Parathyroid adenoma (tissue), 2 donors: ENCODE measurements around the gene KCNE4.

Experiments used
- H2AFZ ChIP-seq: fragments of 300-600 bp; sonication (generic); one replicate; pipeline ENCODE4 v1.7.0; 2017; ENCODE audit warnings: antibody characterized with exemption, mild to moderate bottlenecking
- H3K27ac ChIP-seq: fragments of 300-600 bp; sonication (generic); one replicate; pipeline ENCODE4 v1.7.0; 2017
- H3K27me3 ChIP-seq: fragments of 300-600 bp; sonication (generic); one replicate; pipeline ENCODE4 v1.7.0; 2017; ENCODE audit warnings: low read length; ENCODE audit not compliant: control insufficient read depth, insufficient read depth
- H3K36me3 ChIP-seq: fragments of 300-600 bp; sonication (generic); one replicate; pipeline ENCODE4 v1.7.0; 2017; ENCODE audit warnings: low read length; ENCODE audit not compliant: control insufficient read depth, insufficient read depth
- H3K4me1 ChIP-seq: fragments of 300-600 bp; sonication (generic); one replicate; pipeline ENCODE4 v1.7.0; 2017; ENCODE audit warnings: control low read depth
- H3K4me2 ChIP-seq: fragments of 300-600 bp; sonication (generic); one replicate; pipeline ENCODE4 v1.7.0; 2017; ENCODE audit warnings: low read length
- H3K4me3 ChIP-seq: fragments of 300-600 bp; sonication (generic); one replicate; pipeline ENCODE4 v1.7.0; 2017; ENCODE audit warnings: low read depth, low read length
- H3K79me2 ChIP-seq: fragments of 300-600 bp; sonication (generic); one replicate; pipeline ENCODE4 v1.7.0; 2017; ENCODE audit warnings: control low read depth
- H3K9ac ChIP-seq: fragments of 300-600 bp; sonication (generic); one replicate; pipeline ENCODE4 v1.7.0; 2017; ENCODE audit warnings: mild to moderate bottlenecking
- H3K9me3 ChIP-seq: fragments of 300-600 bp; sonication (generic); one replicate; pipeline ENCODE4 v1.7.0; 2017; ENCODE audit warnings: low read length; ENCODE audit not compliant: control insufficient read depth
- CTCF ChIP-seq: fragments of 300-600 bp; sonication (generic); IDR thresholded peaks from one replicate; pipeline ENCODE4 v1.7.0; 2017; ENCODE audit warnings: antibody characterized with exemption, mild to moderate bottlenecking
- donor health status: primary hyperparathyroidism.

Gene KCNE4

GRCh38 chr2:223052548-223053483 is 826 bp downstream of the KCNE4 start:
- Histone ChIP-seq H2AFZ (no peak overlapping the region), H3K4me1 (no peaks in the 10 kb centered on the region), H3K27ac (peak overlapping the region; percentile 54), H3K4me3 (peak overlapping the region; percentile 35), H3K27me3 (no peaks in the 10 kb centered on the region), H3K79me2 (no peaks in the 10 kb centered on the region), H3K9me3 (no peaks in the 10 kb centered on the region), H3K9ac (no peak overlapping the region), H3K36me3 (no peaks in the 10 kb centered on the region), H3K4me2 (peak overlapping the region; percentile 47)
- TF ChIP-seq CTCF: no peak

DNA sequence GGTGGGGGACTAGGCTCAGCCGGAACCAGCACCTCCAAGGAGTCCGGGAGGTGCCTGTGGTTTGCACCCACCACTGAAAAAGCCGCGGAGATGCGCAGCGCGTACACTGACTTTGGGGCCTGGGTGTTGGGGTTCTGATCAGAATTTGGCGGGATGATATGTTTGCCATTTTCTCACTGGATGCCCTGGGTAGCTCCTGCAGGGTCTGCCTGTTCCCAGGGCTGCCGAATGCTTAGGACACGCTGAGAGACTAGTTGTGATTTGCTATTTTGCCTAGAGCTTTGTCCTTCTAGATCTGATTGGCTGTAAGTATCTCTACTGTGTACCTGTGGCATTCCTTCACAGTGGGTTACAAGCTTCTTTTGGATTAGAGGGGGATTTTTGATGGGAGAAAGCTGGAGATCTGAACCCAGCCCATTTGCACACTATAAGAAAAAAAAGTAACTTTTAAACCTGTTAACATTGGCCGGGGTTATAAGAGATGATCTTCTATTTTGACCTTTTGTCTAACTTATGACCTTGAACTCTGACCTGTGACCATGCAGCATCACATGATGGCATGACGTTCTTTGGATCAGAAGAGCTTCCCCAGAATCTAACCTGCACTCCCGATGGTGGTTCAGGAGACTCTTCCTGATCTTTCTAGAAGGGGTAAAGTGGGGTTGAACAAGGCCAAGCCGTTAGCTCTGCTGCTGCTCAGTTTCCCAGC is 1.6 kb downstream of the KCNE4 start:
- H3K4me1 ChIP-seq: no peaks in the 10 kb centered on the region
- peak overlapping the region; percentile 7 for H3K4me3 ChIP-seq
- H3K4me2 ChIP-seq: peak overlapping the region; percentile 47
- H3K9ac ChIP-seq: no peak overlapping the region
- no peaks in the 10 kb centered on the region for H3K27me3 ChIP-seq
- peak overlapping the region; percentile 54 for H3K27ac ChIP-seq
- no peaks in the 10 kb centered on the region for H3K79me2 ChIP-seq
- H2AFZ ChIP-seq: no peak overlapping the region
- no peak for TF ChIP-seq CTCF
- H3K36me3 ChIP-seq: no peaks in the 10 kb centered on the region
- H3K9me3 ChIP-seq: no peaks in the 10 kb centered on the region

DNA sequence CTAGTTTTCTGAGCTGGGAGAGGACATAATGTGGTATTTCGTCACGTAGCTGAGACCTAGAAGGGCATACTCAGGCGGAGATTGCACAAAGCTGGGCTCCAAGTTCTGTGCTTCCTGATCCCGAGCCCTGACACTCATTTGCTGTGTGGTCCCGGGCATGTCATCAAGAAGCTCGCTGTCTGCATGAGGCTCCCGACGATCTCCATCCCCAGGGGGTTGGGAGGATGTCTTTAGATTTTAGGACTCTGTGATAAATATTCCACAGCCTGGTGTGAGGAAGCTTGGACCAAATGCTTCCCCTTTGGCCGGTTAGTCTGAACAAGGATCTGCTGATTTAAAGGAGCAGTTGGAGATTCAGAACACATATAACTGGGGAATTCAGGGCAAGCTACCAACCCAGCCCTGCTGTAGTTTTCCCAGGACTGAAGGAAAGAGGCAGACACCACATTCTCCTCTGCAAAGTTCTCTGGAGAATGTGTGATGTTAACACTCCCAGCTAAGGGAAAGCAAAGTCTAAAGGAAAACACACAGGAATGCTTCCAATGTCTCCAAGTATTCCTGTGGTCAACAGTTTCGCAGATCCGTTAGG is 2.3 kb downstream of the KCNE4 start:
- Histone ChIP-seq H3K79me2 (no peaks in the 10 kb centered on the region), H3K9me3 (no peaks in the 10 kb centered on the region), H3K27ac (peak overlapping the region; percentile 54), H3K4me3 (no peak overlapping the region), H3K4me2 (no peak overlapping the region), H3K36me3 (no peaks in the 10 kb centered on the region), H3K4me1 (no peaks in the 10 kb centered on the region), H3K9ac (no peak overlapping the region), H3K27me3 (no peaks in the 10 kb centered on the region), H2AFZ (no peak overlapping the region)
- no peak for TF ChIP-seq CTCF

DNA sequence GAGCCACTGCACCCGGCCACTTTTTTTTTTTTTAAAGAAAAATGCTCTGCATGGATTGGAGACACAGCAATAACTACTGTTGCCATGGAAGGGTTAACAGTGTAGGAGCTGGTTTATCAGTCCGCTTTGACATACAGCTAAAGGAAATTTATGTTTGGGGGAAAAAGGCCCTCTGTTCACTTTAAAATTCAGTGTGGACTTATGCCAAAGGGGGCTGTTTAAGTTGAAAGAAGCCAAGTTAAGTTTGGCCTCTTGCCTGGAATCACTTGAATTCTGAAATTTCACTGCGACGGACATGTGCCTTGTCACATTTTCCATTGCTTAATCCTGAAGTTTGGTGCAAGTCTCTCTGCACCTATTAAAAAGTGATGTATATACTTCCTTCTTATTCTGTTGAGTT is 3.1 kb downstream of the KCNE4 start:
- no peak for TF ChIP-seq CTCF

More for the DNA sequence above, 3.1 kb downstream of the KCNE4 start:
- Histone ChIP-seq H3K4me1 (no peaks in the 10 kb centered on the region), H3K9ac (no peak overlapping the region), H3K79me2 (no peaks in the 10 kb centered on the region), H3K4me3 (no peak overlapping the region), H3K27me3 (no peaks in the 10 kb centered on the region), H3K36me3 (no peaks in the 10 kb centered on the region), H3K9me3 (no peaks in the 10 kb centered on the region), H3K27ac (no peak overlapping the region), H3K4me2 (no peak overlapping the region), H2AFZ (no peak overlapping the region)
